GM12864 (cell line): ENCODE measurements around the gene POC1B.
"Not testable (repeated sequence)": the region's sequence is repeated elsewhere in the genome, so short reads cannot be mapped to it uniquely, and the experiment has no call there.

Experiments
- DNase-seq: peaks from one replicate; pipeline ENCODE4 v3.0.0-alpha.2; 2011; ENCODE audit warnings: low read depth
- H3K4me3 ChIP-seq: 2 replicates; pipeline ENCODE4 v1.5.1; 2011; ENCODE audit warnings: mild to moderate bottlenecking, low read depth, low read length, control low read depth
- CTCF ChIP-seq: IDR thresholded peaks from 2 replicates; pipeline ENCODE4 v1.5.1; 2011; ENCODE audit warnings: low read depth, mild to moderate bottlenecking, moderate library complexity, low read length, control low read depth, inconsistent platforms; ENCODE audit errors: missing control alignments

The POC1B gene

DNA sequence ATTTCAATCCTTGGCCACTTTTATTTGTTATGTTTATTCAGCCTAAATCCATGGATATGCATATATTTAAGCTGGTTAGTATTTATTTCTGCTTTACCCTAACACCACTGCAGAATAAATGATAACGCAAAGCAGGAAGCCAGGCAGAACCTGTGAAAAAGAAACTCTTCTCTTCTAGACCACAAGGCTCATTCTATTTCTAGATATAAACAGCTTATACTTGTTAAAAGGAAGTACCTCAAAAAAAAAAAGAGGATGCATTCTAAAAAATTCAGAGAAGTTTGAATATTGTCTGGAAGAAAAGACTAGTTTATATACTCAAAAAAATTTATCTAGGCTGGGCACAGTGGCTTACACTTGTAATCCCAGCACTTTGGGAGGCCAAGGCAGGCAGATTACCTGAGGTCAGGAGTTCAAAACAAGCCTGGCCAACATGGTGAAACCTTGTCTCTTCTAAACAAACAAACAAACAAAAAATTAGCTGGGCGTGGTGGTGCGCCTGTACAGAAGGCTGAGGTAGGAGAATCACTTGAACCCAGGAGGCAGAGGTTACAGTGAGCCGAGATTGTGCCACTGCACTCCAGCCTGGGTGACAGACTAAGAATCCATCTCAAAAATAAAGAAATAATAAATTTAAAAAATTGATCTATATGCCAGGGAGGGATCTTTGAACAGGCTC is 57.1 kb downstream of the POC1B start:
- TF ChIP-seq CTCF = no peak
- H3K4me3 ChIP-seq = no peak overlapping the region; the same call in 1 of the 2 replicates
- no peak for DNase-seq

- TF ChIP-seq CTCF = no peak
- no peak for DNase-seq
- no peak overlapping the region for H3K4me3 ChIP-seq
These were observed 57.8 kb downstream of the POC1B start for GRCh38 chr12:89468017-89468416.

DNA sequence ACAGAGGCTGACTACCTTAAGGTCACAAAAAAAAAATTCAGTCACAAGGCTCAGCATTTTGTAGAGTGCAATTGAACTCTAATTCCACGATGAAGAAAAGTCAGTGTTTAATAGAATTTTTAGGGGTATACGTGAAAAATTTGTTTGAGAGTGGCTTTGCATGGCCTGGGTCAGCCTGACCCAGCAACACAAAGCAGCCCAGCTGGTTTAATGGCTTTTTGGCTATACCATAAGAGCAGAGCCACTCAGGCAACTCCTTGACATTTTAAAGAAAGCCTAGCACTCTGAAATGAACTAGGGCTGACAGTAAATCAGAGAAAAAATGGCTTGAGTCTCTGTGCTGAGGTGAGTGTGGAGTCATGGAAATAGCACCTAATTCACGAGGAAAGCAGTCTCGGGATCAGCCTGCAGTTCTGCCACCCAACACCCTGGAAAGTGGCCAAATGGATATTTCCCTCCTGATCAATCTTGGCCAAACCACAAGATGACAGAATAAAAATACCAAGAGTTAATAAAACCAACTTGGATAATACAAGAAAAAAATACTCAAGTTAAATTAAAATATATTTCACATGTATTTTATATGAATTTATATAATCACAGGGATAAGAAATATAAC is 60.8 kb downstream of the POC1B start:
- TF ChIP-seq CTCF = no peak
- no peak overlapping the region for H3K4me3 ChIP-seq
- DNase-seq = no peak

DNA sequence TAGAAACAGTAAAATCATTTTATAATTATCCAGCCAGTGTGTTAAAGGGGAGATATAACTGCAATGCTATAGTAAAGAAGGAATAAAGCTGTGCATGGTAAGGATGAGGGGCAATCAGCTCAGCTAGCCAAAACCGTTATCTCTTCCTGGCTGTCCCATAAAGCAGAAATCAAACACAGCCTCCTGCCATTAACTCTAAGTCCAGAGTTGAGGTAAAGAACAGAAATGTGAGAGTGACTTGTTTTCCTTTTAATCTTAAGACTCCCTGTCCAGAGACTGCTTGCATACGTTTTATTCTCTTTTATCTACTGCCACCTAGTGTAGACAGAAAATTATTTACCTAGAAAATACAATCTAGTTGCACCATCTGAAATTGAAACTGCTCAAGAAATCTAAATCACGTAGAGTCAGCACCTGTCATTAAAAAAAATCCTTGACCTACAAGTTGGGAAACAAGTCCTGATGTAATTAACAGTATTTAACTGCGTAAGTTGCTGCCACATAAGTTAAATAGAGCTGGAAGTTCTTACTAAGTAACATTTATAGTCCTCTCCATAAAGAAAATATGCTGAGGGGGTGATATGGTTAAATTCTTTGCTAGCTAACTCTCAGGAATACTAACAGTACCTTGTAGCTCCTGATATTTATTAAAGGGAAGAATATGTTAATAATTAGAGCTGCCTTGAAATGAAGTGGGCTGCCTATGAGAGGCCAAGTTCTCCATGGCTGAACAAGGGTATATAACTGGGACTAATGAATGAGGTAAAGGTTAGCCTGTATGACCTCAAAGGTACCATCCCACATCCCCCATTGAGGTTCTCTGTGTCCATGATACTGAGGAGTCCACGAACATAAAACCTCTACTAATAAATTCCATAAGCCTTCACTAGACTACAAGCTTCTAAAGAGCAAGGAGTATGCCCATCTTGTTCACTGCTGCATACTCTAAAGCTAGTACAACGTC is 63.9 kb downstream of the POC1B start:
- DNase-seq = no peak
- peak; percentile 29 for TF ChIP-seq CTCF
- H3K4me3 ChIP-seq = no peak overlapping the region

DNA sequence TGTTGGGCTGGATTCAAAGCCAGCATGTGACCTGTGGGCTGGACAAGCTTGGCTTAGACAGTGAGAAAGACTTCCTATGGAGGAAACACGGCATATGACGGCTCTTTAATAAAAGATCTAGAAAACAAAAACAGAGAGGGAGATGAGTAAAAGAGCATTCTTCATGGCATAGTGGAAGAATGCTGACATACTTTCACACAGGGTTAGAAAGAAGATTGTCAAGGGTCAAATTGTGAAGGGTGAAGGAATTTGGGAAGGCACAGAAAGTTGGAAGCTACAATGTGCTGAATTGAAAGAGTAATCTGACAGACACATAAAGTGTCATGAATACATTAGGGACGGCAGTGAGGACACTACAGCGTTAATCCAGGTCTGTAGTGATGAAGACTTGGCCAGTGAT is 64.7 kb downstream of the POC1B start:
- no peak overlapping the region for H3K4me3 ChIP-seq
- no peak for TF ChIP-seq CTCF
- no peak for DNase-seq

DNA sequence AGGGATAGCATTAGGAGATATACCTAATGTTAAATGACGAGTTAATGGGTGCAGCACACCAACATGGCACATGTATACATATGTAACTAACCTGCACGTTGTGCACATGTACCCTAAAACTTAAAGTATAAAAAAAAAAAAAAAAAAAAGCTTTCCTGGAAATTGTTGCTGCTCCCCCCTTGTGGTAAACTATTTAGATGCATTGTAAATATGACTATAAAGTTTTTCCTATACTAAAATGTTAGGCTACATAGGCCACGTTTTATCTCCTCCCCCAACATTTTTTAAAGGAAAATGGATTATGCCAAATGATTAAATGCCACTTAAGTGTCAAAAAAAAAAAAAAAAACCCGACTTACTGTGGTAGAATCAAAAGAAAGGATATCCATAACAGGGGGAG is 66.6 kb downstream of the POC1B start:
- not testable (repeated sequence) for H3K4me3 ChIP-seq, DNase-seq

DNA sequence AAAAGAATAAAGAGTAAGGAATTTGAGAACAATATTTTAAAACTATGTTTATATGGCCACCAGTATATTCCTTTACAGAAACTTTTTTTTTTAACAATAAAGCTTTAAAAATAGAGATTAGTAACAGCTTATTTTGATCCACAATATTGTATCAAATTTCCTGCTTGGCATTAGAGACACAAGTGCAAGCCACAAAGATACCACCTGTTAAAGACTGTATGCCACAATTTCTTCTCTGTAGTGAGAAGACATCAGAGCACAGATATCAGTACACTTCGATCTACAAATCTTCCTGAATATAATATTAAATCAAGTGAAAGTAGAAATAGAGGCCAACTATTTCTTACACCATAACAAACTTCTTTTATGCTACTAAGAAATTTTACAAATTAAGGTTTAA is 69.3 kb downstream of the POC1B start:
- H3K4me3 ChIP-seq = no peak overlapping the region
- TF ChIP-seq CTCF = no peak
- no peak for DNase-seq
